Activated T-helper 17 cell treated with anti-CD3 and anti-CD28 coated beads, Interleukin-2, amount 50 U/mL, for 72 hours (primary cell): Measurements from ENCODE around the gene PCNX2. TPM values are rescaled to one million over a fixed set of nuclear protein-coding genes. Genes with fewer than 3 reads are reported as not detected.

Experiments used
- ATAC-seq: fragments of 150-1000 bp; cut with Tn5 transposase; replicated peaks from 2 replicates; pipeline ENCODE4 v1.10.0; 2021; ENCODE audit warnings: mild to moderate bottlenecking, moderate library complexity
- H3K27ac Mint-ChIP-seq: one replicate; pipeline ENCODE4 v1.8.0; 2022; ENCODE audit warnings: mixed read lengths
- H3K27me3 Mint-ChIP-seq: one replicate; pipeline ENCODE4 v1.8.0; 2022; ENCODE audit warnings: mixed read lengths
- H3K36me3 Mint-ChIP-seq: one replicate; pipeline ENCODE4 v1.8.0; 2022; ENCODE audit warnings: low read depth, mild to moderate bottlenecking, mixed read lengths
- H3K4me1 Mint-ChIP-seq: one replicate; pipeline ENCODE4 v1.8.0; 2022; ENCODE audit warnings: mixed read lengths
- H3K4me3 Mint-ChIP-seq: one replicate; pipeline ENCODE4 v1.8.0; 2022; ENCODE audit warnings: mild to moderate bottlenecking, mixed read lengths
- H3K9me3 Mint-ChIP-seq: one replicate; pipeline ENCODE4 v1.8.0; 2022; ENCODE audit warnings: mixed read lengths
- total RNA-seq, 2 donors: library from RNA; stranded (reverse); gene quantifications; one replicate each; pipeline ENCODE4 v1.2.3, GENCODE V29; 2022

PCNX2 gene
- total RNA-seq, 2 donors from 2014 or later, result 21.3 to 25.9 TPM

DNA sequence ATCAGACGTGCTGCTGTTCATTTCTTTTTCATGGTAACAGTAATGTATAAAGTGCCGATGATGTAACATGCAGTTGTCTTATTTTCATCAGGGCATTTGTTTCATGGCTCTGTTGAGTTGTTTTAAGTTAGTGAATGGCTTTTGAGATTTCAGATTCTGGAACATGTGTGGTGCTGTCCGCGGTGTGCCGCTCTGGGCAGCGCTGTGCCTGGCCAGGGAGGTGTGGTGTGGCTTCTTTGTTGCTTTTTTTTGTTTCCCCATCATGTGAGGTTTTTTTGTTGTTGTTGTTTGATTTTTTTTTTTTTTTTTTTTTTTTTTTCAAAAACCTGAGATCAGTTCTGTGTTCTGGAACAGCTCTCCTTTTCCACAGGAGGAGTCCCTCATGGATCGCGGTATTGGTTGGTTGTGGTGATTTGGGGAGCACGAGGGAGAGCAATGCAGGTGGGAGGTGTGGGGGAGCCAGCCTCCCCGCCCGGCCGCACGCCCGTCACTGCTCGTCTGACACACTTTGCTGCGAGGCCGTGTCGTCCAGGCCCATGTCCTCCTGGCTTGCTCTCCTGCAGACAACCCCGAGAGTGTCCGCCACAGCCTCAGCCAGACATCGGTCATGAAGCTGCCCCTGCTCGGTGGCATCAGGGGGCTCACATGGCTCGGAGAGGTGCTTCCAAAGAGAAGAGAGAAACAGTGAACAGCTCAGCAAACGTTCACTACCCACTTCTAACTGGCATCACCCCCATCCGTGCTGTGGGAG lies 311.5 kb downstream of the PCNX2 start:
- ATAC-seq, result no peak
- H3K27me3 Mint-ChIP-seq, result no peaks in the 10 kb centered on the region
- H3K27ac Mint-ChIP-seq, result peak overlapping the region; percentile 52
- H3K4me1 Mint-ChIP-seq, result peaks cover 2% of the 10 kb centered on the region
- peaks cover 18% of the 10 kb centered on the region for H3K36me3 Mint-ChIP-seq
- no peaks in the 10 kb centered on the region for H3K9me3 Mint-ChIP-seq
- H3K4me3 Mint-ChIP-seq, result no peak overlapping the region

DNA sequence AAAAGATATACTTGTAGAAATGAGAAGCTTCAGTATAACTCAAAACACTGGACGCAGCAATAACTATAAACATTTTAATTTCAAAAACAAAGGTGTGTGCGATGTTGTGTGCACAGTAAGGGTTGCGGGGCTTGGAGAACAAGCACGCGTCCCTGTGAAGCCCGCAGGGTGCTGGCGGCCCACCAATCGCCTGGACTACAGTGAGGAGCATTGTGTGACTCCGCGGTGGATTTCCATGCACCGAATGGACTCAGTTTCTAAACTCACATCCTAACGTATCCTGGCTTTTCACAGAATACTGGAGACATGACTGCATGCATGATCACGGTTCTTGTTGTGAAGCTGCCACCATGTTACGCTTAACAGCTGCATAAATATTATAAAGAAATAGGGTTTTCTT lies 312.1 kb downstream of the PCNX2 start:
- ATAC-seq, result no peak
- Mint-ChIP-seq H3K27me3 (no peaks in the 10 kb centered on the region), H3K4me3 (no peak overlapping the region), H3K36me3 (peaks cover 23% of the 10 kb centered on the region), H3K27ac (no peak overlapping the region), H3K4me1 (peaks cover 7% of the 10 kb centered on the region), H3K9me3 (no peaks in the 10 kb centered on the region)

DNA sequence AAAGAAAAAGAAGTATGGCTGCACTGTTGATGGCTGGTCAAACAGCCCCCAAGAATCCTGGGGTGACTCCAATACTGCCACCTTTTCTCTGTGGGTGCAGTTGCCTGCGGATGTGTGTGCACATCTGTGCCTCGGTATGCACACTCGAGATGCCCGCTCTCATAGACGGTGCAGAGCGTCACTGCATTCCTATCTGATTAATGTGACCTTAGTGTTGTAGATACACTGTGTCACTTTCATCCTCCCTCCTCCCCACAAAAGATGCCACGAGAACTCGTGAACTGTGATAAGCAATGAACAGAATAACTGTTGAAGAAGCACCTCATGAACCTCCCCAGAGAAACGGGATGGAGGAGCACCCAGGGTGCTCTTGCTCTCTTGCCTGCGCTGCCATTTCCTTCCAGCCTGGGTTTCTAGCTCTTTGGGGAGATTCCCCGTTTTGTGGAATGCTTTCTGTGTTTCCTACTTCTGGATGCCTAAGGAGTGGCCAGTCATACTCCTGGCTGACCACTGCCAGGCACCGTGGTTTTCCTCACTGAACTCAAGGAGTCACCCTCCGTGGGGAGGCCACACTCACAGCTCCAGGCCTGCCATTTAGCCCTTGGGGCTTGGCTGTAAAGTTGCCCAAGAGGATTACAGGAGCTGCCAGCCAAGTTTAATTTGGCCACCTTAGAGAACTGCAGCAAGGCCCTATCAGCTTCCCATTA lies 313.1 kb downstream of the PCNX2 start:
- ATAC-seq, result no peak
- H3K27me3 Mint-ChIP-seq, result no peaks in the 10 kb centered on the region
- H3K27ac Mint-ChIP-seq, result peak overlapping the region; percentile 15

DNA sequence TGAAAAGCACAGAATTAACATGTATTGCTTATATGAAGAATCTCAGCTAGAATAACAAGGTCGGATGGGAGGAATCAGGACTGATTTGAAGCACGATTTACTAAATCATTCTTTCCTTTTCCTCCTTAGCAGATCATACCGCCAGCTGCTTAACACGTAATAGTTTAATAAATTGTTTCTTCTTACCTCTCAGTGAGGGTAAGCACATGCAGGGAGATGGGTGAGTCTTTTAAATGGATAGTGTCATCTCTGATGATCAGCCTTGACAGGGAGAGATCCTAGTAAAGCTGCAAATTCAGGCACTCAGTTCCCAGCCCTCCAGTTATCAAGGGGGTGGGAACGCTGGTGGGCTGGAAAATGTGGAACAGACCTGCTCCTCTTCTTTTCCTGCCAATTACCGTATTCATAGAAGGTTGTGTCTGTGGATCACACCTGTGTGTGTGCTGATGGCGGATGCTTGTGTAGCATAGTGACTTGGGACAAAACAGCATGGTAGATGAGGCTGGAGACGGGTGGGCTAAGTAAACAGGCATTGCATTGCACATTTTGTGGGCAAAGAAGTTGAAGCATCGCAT lies 314.5 kb downstream of the PCNX2 start:
- Mint-ChIP-seq H3K9me3 (no peaks in the 10 kb centered on the region), H3K36me3 (peaks cover 34% of the 10 kb centered on the region), H3K4me1 (peaks cover 15% of the 10 kb centered on the region), H3K27ac (peak overlapping the region; percentile 12), H3K27me3 (no peaks in the 10 kb centered on the region), H3K4me3 (no peak overlapping the region)
- ATAC-seq, result no peak

More for the DNA sequence above, 313.1 kb downstream of the PCNX2 start:
- no peaks in the 10 kb centered on the region for H3K9me3 Mint-ChIP-seq
- H3K4me3 Mint-ChIP-seq, result no peak overlapping the region
- peaks cover 15% of the 10 kb centered on the region for H3K4me1 Mint-ChIP-seq
- peaks cover 28% of the 10 kb centered on the region for H3K36me3 Mint-ChIP-seq

DNA sequence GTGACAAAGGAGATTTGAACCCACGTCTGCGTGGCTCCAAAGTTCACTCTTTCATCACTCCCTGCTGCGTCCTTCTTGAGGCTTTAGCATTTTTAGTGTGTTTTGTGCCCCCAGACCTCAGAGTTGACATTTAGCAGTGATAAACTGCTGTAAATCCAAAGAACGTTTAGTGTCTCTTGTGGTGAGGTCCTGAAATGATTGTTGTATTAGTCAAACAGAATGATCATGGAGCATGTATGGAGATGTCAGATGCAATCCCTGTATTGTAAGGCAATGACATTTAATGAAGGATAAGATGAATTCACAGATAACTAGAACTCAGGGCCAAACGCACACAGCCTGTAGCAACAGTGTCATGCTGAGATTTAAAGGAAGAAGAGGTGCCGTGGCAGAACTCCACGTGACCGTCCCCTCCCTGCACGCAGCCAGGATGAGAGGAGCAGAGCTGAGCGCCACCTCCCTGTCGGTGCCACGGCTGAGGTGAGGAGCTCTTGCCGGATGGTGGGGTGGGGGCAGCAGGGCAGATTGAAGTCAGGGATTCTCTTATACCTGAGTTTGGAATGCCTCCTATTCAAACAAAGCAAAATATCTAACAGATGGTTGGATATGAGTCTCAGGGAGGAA lies 315.1 kb downstream of the PCNX2 start:
- Mint-ChIP-seq H3K9me3 (no peaks in the 10 kb centered on the region), H3K27ac (no peak overlapping the region), H3K4me3 (no peak overlapping the region), H3K4me1 (peaks cover 15% of the 10 kb centered on the region), H3K27me3 (no peaks in the 10 kb centered on the region), H3K36me3 (peaks cover 28% of the 10 kb centered on the region)
- no peak for ATAC-seq

DNA sequence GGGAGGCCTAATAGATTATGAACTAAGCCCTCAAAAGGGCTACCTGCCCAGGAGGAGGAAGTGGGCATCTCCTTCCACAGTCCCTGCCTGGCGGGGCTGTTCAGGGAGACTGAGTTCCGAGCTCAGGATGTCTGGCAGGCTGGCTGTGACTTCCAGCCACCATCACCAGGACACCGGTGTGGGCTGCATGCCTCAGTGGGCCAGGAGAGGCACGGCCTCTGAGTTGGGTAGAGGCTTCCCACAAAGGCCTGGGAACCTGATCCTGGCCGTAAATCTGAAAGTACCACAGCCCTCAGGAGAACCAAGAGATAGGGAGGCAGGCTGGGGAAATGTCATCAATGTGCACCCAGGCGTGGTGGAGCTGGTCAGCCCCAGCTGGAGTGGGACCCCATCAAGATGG lies 316.0 kb downstream of the PCNX2 start:
- Mint-ChIP-seq H3K4me3 (no peak overlapping the region), H3K27me3 (no peaks in the 10 kb centered on the region), H3K4me1 (peaks cover 15% of the 10 kb centered on the region), H3K9me3 (no peaks in the 10 kb centered on the region), H3K36me3 (peaks cover 32% of the 10 kb centered on the region), H3K27ac (no peak overlapping the region)
- no peak for ATAC-seq

DNA sequence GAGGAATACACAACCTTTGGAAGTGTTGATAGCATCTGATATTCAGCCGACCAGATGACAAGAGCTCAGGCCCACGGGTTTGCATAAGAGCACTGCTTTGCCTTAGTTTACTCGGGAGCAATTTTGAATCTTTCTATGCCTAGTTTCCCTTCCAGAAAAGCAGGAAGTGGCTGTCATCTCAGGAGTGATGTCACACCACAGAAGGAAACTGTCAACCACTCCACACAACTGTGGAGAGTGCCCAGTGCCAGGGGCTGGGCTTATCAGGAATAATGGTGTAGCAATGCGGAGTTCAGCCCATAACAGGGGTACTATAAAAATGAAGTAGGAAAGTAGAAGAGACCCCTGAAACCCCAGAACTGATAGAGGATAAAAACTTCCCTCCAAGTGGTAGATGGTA lies 316.7 kb downstream of the PCNX2 start:
- H3K9me3 Mint-ChIP-seq, result peaks cover 4% of the 10 kb centered on the region
- peaks cover 19% of the 10 kb centered on the region for H3K4me1 Mint-ChIP-seq
- H3K27ac Mint-ChIP-seq, result peak overlapping the region; percentile 74
- peaks cover 36% of the 10 kb centered on the region for H3K36me3 Mint-ChIP-seq
- ATAC-seq, result peak; percentile 54
- no peaks in the 10 kb centered on the region for H3K27me3 Mint-ChIP-seq
- H3K4me3 Mint-ChIP-seq, result peak overlapping the region; percentile 68

DNA sequence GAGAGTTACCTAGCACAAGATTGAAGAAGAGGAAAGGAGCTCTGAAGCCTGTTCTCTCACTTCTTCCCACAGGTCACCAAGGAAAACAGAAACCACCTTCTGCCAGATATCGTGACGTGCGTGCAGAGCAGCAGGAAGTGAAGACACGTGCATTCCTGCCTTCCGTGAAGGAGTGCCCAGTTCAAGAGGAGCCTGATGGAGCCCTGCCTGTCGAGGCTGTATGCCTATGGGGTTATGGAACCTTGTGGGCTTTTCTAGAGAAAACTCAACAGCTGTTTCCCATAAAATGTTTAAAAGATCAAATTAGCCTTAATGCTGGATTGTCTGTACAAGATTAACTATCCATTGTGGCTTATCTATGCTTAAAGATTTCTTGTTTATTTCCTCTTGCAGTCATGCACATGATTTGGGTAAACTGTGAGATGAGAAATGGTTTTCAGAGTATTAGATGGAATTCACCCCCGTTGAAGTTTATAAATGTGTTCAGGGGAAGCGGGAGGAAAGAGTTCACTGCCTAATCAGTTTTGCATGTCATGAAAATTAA lies 317.4 kb downstream of the PCNX2 start:
- peaks cover 8% of the 10 kb centered on the region for H3K9me3 Mint-ChIP-seq
- H3K27ac Mint-ChIP-seq, result peak overlapping the region; percentile 74
- H3K4me3 Mint-ChIP-seq, result peak overlapping the region; percentile 68
- ATAC-seq, result peak; percentile 74
- H3K27me3 Mint-ChIP-seq, result no peaks in the 10 kb centered on the region
- H3K36me3 Mint-ChIP-seq, result peaks cover 39% of the 10 kb centered on the region
- peaks cover 19% of the 10 kb centered on the region for H3K4me1 Mint-ChIP-seq

DNA sequence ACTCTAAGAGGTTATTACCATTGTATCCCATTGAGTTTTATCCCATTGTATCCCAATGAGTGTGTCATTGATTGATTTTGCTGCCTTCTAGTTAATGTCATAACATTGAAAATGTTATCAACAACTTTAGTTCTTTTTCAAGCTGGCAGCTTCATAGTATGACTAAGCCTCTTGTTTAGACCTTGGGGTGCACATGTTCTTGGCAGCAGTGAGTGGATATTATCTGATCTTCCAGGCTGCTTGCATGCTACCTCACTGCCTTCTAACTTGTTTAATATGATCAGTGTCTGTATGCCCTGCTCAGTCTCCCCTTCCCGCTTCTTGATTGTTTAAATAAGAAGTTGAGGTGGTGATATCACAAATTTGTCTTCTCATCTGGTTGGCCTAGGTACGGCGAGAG lies 320.6 kb downstream of the PCNX2 start:
- Mint-ChIP-seq H3K36me3 (peaks cover 68% of the 10 kb centered on the region), H3K27ac (peak overlapping the region; percentile 47), H3K4me1 (peaks cover 23% of the 10 kb centered on the region), H3K27me3 (no peaks in the 10 kb centered on the region), H3K4me3 (no peak overlapping the region), H3K9me3 (peaks cover 15% of the 10 kb centered on the region)
- ATAC-seq, result peak; percentile 14

DNA sequence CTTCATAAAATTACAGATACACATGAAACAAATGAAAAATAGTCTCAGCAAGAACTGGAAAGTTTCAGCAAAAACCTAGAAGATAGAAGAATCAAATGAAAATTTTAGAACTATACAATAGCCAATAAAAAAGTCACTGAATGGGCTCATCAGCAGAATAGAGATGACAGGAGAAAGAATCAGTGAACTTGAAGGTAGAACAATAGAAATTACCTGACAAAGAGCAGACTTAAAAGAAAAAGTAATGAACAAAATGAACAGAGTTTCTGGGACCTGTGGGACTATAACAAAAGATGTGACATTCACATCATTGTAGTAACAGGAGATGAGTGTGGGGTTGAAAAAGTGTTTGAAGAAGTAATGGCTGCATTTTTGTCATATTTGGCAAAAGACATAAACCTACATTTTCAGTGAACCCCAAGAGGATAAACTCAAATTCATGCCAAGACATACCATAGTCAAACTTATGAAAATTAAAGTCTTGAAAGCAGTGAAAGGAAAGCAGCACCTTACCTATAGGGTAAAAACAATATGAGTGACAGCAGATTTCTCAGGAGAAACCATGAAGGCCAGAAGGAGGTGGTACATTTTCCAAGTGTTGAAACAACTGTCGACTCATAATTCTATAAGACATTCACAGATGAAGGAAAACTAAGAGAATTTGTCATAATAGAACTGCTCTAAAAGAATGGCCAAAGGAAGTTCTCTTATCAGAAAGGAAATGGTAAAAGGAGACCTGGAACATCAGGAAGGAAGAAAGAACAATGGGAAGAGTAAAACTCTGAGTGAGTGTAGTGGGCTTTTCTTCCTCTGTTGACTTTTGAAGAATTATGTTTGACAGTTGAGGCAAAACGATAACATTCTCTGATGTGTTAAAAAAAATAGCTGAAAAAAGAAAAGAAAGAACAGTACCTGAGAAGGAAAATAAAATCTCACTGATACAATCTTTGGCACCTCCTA lies 321.6 kb downstream of the PCNX2 start:
- Mint-ChIP-seq H3K4me3 (no peak overlapping the region), H3K36me3 (peaks cover 77% of the 10 kb centered on the region), H3K27ac (peak overlapping the region; percentile 47), H3K9me3 (peaks cover 15% of the 10 kb centered on the region), H3K4me1 (peaks cover 21% of the 10 kb centered on the region), H3K27me3 (no peaks in the 10 kb centered on the region)
- ATAC-seq, result no peak

DNA sequence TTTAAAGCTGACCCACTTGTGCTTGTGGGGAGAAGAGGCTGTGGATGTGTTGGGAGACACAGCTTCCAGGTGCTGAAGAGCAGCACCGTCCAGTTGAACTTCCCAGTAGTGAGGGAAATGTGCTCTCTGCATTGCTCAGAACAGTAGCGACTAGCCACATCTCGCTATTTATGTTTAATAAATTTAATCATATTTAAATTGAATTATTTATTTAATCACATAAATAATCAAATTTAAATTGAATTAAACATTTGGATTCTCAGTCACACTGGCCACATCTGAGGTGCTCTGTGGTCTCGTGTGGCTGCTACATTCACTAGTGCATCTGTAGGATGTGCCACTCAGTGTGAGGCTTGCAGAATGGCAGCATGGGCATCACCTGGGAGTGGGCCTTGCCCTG lies 325.0 kb downstream of the PCNX2 start:
- peaks cover 9% of the 10 kb centered on the region for H3K4me1 Mint-ChIP-seq
- H3K27me3 Mint-ChIP-seq, result no peaks in the 10 kb centered on the region
- peaks cover 15% of the 10 kb centered on the region for H3K9me3 Mint-ChIP-seq
- ATAC-seq, result no peak
- peaks cover 91% of the 10 kb centered on the region for H3K36me3 Mint-ChIP-seq
- H3K27ac Mint-ChIP-seq, result no peak overlapping the region
- H3K4me3 Mint-ChIP-seq, result no peak overlapping the region

DNA sequence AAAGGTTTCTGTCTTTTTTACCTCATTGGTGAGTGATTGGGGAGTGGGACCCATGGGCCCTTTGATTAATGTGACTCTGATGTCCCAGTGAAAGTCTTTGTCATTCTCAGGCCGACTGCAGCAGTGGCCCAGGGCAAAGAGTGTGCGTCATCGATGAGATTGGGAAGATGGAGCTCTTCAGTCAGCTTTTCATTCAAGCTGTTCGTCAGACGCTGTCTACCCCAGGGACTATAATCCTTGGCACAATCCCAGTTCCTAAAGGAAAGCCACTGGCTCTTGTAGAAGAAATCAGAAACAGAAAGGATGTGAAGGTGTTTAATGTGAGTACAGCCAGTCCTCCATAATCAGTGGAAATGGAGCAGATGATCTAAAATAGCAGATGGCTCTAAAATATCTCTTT lies 325.7 kb downstream of the PCNX2 start:
- Mint-ChIP-seq H3K4me3 (no peak overlapping the region), H3K27ac (peak overlapping the region; percentile 79), H3K36me3 (peaks cover 92% of the 10 kb centered on the region), H3K9me3 (peaks cover 15% of the 10 kb centered on the region), H3K27me3 (no peaks in the 10 kb centered on the region), H3K4me1 (peaks cover 9% of the 10 kb centered on the region)
- ATAC-seq, result no peak

DNA sequence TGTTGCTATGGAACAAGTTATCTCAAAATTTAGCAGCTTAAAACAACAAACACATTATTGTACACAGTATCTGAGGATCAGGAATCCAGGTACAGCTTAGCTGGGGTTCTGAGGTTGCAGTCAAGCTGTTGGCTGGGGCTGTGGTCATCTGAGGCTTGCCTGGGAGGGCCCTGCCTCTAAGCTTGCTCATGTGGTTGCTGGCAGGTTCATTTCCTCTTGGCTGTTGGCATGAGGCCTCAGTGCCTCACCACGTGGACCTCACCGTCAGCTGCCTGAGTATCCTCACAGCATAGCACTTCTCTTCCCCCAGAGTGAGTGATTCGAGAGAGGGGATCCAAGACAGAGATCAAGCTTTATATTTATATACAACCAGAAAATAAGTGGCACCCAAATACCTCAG lies 326.6 kb downstream of the PCNX2 start:
- no peaks in the 10 kb centered on the region for H3K27me3 Mint-ChIP-seq

More for the DNA sequence above, 326.6 kb downstream of the PCNX2 start:
- peak; percentile 42 for ATAC-seq
- Mint-ChIP-seq H3K4me3 (no peak overlapping the region), H3K27ac (peak overlapping the region; percentile 79), H3K4me1 (peaks cover 5% of the 10 kb centered on the region), H3K9me3 (peaks cover 12% of the 10 kb centered on the region), H3K36me3 (peaks cover 89% of the 10 kb centered on the region)
